ENCODE results near the gene BTN2A1. TPM values are rescaled to one million over a fixed set of nuclear protein-coding genes. Genes with fewer than 3 reads are reported as not detected.
"Not testable (repeated sequence)": the region's sequence is repeated elsewhere in the genome, so short reads cannot be mapped to it uniquely, and the experiment has no call there.

BTN2A1 gene
- total and polyA plus RNA-seq, 9 of the 15 experiments (the other 6 are each of a cell fraction or from before 2014, with no cell fraction given), result 6.7 to 22.1 (median 16.4) TPM

DNA sequence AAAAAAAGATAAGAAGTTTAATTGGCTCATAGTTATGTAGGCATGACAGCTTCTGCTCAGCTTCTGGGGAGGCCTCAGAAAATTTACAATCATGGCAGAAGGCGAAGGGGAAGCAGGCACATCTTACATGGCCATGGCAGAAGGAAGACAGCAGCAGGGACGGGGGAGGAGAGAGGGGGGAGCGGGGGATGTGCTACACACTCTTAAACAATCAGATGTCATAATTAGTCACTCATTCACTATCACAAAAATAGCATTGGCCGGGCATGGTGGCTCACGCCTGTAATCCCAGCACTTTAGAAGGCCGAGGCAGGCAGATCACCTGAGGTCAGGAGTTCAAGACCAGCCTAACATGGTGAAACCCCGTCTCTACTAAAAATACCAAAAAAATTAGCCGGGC is 53.3 kb downstream of the BTN2A1 start (continued):
- TF ChIP-seq, protein P1, sequence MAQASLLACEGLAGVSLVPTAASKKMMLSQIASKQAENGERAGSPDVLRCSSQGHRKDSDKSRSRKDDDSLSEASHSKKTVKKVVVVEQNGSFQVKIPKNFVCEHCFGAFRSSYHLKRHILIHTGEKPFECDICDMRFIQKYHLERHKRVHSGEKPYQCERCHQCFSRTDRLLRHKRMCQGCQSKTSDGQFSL (CRISPR knock-in tag; IDR thresholded peaks at IDR 0.05), result 0 out of 2 replicates have a peak, but pooled peaks have one; percentile 27
- TF ChIP-seq, protein P1 (tag; IDR thresholded peaks at IDR 0.05), result not testable (repeated sequence)
- not testable (repeated sequence) for TF ChIP-seq PBX2 (CRISPR knock-in tag; IDR thresholded peaks at IDR 0.05; ENCODE audit: low read depth); JUND (tag; IDR thresholded peaks at IDR 0.05; ENCODE audit: borderline replicate concordance, low read depth, low read length); MYNN (CRISPR knock-in tag; IDR thresholded peaks at IDR 0.05)
- TF ChIP-seq PBX2 (tag; conservative IDR thresholded peaks at IDR 0.05; ENCODE audit: low read depth) (peak; percentile 49; the same call in 1 of the 2 replicates), MEIS2 (IDR thresholded peaks at IDR 0.05; ENCODE audit: partially characterized antibody) (peak; percentile 50), JUND (IDR thresholded peaks at IDR 0.05; ENCODE audit: borderline replicate concordance, low read depth, low read length) (peak; percentile 45), FOSL1 (tag; conservative IDR thresholded peaks at IDR 0.05) (peak; percentile 86), DPF2 (IDR thresholded peaks at IDR 0.05) (peak; percentile 57), SOX6 (IDR thresholded peaks at IDR 0.05) (peak; percentile 56; the same call in 1 of the 2 replicates), MYNN (IDR thresholded peaks at IDR 0.05) (peak; percentile 51; the same call in 1 of the 2 replicates), ZEB2 (IDR thresholded peaks at IDR 0.05) (peak; percentile 60; the same call in 1 of the 2 replicates), MEF2D (tag; conservative IDR thresholded peaks at IDR 0.05; ENCODE audit: low read depth) (peak; percentile 76), HDGF (IDR thresholded peaks at IDR 0.05) (peak; percentile 15; the same call in 1 of the 2 replicates), CXXC5 (CRISPR knock-in tag; IDR thresholded peaks at IDR 0.05) (peak; percentile 29; the same call in 1 of the 2 replicates)
- TF ChIP-seq, protein P2, sequence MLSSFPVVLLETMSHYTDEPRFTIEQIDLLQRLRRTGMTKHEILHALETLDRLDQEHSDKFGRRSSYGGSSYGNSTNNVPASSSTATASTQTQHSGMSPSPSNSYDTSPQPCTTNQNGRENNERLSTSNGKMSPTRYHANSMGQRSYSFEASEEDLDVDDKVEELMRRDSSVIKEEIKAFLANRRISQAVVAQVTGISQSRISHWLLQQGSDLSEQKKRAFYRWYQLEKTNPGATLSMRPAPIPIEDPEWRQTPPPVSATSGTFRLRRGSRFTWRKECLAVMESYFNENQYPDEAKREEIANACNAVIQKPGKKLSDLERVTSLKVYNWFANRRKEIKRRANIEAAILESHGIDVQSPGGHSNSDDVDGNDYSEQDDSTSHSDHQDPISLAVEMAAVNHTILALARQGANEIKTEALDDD (IDR thresholded peaks at IDR 0.05), result peak; percentile 48; the same call in 1 of the 2 replicates
